Measurements from ENCODE around the gene DENND1B.

The DENND1B gene

GRCh38 chr1:197696372-197696771 lies 78.9 kb downstream of the DENND1B start:
- Mint-ChIP-seq H3K27ac (no peak overlapping the region), H3K4me3 (no peak overlapping the region), H3K36me3 (peaks cover 15% of the 10 kb centered on the region), H3K27me3 (no peaks in the 10 kb centered on the region), H3K9me3 (peaks cover 4% of the 10 kb centered on the region), H3K4me1 (peaks cover 53% of the 10 kb centered on the region)
- ATAC-seq (ENCODE audit: low read depth): no peak
- DNase-seq (ENCODE audit: low spot score in 2 of 2): no peak

DNA sequence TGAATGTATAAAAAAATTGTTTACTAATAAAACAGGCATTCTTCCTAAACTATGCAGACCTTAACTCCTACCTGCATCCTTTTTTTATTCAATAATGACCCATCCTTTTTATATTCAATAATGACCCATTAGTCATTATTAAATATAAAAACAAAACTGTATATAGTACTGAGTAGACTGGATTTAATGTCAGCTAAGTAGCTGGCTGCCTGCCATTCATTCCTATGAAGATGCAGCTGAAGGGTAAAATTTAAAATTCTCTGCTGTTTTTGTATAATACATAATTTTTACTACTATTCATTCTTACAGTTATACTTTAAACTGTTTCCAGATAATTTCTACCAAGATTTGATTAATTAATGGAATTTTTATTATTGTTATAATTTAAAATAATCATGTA lies 79.3 kb downstream of the DENND1B start:
- peaks cover 4% of the 10 kb centered on the region for H3K9me3 Mint-ChIP-seq
- peaks cover 56% of the 10 kb centered on the region for H3K4me1 Mint-ChIP-seq
- H3K27ac Mint-ChIP-seq: no peak overlapping the region
- ATAC-seq (ENCODE audit: low read depth) (no peak), DNase-seq (ENCODE audit: low spot score in 2 of 2) (no peak)
- H3K36me3 Mint-ChIP-seq: peaks cover 14% of the 10 kb centered on the region
- no peak overlapping the region for H3K4me3 Mint-ChIP-seq
- H3K27me3 Mint-ChIP-seq: no peaks in the 10 kb centered on the region

GRCh38 chr1:197692965-197693364 lies 82.3 kb downstream of the DENND1B start:
- H3K27me3 Mint-ChIP-seq: no peaks in the 10 kb centered on the region
- peaks cover 5% of the 10 kb centered on the region for H3K9me3 Mint-ChIP-seq
- H3K4me1 Mint-ChIP-seq: peaks cover 32% of the 10 kb centered on the region
- H3K27ac Mint-ChIP-seq: peak overlapping the region; percentile 12
- ATAC-seq (ENCODE audit: low read depth) (peak; percentile 37), DNase-seq (ENCODE audit: low spot score in 2 of 2) (no peak)
- peaks cover 19% of the 10 kb centered on the region for H3K36me3 Mint-ChIP-seq
- no peak overlapping the region for H3K4me3 Mint-ChIP-seq

- Mint-ChIP-seq H3K27me3 (no peaks in the 10 kb centered on the region), H3K27ac (no peak overlapping the region), H3K4me1 (peaks cover 29% of the 10 kb centered on the region)
These were observed 83.5 kb downstream of the DENND1B start for GRCh38 chr1:197691816-197692215.

GRCh38 chr1:197690074-197690473 lies 85.2 kb downstream of the DENND1B start:
- H3K4me3 Mint-ChIP-seq: no peak overlapping the region
- H3K36me3 Mint-ChIP-seq: peaks cover 26% of the 10 kb centered on the region
- H3K27me3 Mint-ChIP-seq: no peaks in the 10 kb centered on the region
- H3K27ac Mint-ChIP-seq: no peak overlapping the region
- peaks cover 5% of the 10 kb centered on the region for H3K9me3 Mint-ChIP-seq
- DNase-seq (ENCODE audit: low spot score in 2 of 2) (no peak), ATAC-seq (ENCODE audit: low read depth) (no peak)
- H3K4me1 Mint-ChIP-seq: peaks cover 28% of the 10 kb centered on the region

More at GRCh38 chr1:197691816-197692215, 83.5 kb downstream of the DENND1B start:
- H3K9me3 Mint-ChIP-seq: peaks cover 5% of the 10 kb centered on the region
- ATAC-seq (ENCODE audit: low read depth) (no peak), DNase-seq (ENCODE audit: low spot score in 2 of 2) (no peak)
- H3K36me3 Mint-ChIP-seq: peaks cover 22% of the 10 kb centered on the region
- H3K4me3 Mint-ChIP-seq: no peak overlapping the region

- no peak overlapping the region for H3K4me3 Mint-ChIP-seq
These were observed 87.0 kb downstream of the DENND1B start for GRCh38 chr1:197688233-197688632.

DNA sequence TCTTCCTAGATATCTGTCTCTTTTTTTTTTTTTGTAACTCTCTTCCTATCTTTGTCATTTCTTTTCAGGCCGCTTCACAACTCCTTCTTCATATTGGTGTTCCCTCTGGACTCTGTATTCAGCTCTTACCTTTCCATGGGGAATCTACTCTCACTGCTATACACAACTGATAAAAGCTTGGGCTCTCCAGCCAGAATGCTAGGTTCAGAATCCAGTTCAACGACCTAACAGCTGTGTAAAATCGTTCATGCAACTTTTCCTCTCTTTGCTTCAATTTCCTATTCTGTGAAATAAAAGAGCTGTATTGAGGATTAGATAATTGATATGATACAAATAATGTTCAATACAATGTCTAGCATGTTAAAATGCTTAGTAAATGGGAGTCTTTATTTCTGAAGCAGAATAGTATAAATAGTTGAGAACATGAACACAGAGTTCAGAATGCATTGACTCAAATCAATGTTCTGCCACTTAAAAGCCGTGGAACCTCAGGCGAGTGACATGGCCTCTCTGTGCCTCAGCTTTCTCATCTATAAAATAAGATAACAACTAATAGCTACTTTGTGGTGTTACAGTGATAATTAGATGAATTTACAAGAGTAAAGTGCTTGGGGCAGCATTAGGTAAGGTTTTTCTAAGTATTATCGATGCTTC lies 88.5 kb downstream of the DENND1B start:
- Mint-ChIP-seq H3K9me3 (peaks cover 5% of the 10 kb centered on the region), H3K36me3 (peaks cover 29% of the 10 kb centered on the region), H3K27me3 (no peaks in the 10 kb centered on the region), H3K27ac (no peak overlapping the region), H3K4me3 (no peak overlapping the region), H3K4me1 (peaks cover 17% of the 10 kb centered on the region)
- ATAC-seq (ENCODE audit: low read depth) (no peak), DNase-seq (ENCODE audit: low spot score in 2 of 2) (no peak)

More at GRCh38 chr1:197688233-197688632, 87.0 kb downstream of the DENND1B start:
- no peak for ATAC-seq (ENCODE audit: low read depth)
- Mint-ChIP-seq H3K27me3 (no peaks in the 10 kb centered on the region), H3K27ac (no peak overlapping the region), H3K4me1 (peaks cover 25% of the 10 kb centered on the region), H3K9me3 (peaks cover 5% of the 10 kb centered on the region), H3K36me3 (peaks cover 26% of the 10 kb centered on the region)
- no peak for DNase-seq (ENCODE audit: low spot score in 2 of 2)

- ATAC-seq (ENCODE audit: low read depth) (no peak), DNase-seq (ENCODE audit: low spot score in 2 of 2) (no peak)
- H3K27ac Mint-ChIP-seq: no peak overlapping the region
- peaks cover 5% of the 10 kb centered on the region for H3K9me3 Mint-ChIP-seq
- peaks cover 26% of the 10 kb centered on the region for H3K36me3 Mint-ChIP-seq
- H3K4me1 Mint-ChIP-seq: peaks cover 14% of the 10 kb centered on the region
- no peak overlapping the region for H3K4me3 Mint-ChIP-seq
- no peaks in the 10 kb centered on the region for H3K27me3 Mint-ChIP-seq
These were observed 89.0 kb downstream of the DENND1B start for GRCh38 chr1:197686231-197686630.

- no peak for ATAC-seq (ENCODE audit: low read depth)
- H3K4me3 Mint-ChIP-seq: no peak overlapping the region
- H3K27me3 Mint-ChIP-seq: no peaks in the 10 kb centered on the region
- no peak overlapping the region for H3K27ac Mint-ChIP-seq
- no peak for DNase-seq (ENCODE audit: low spot score in 2 of 2)
- peaks cover 12% of the 10 kb centered on the region for H3K4me1 Mint-ChIP-seq
- H3K36me3 Mint-ChIP-seq: peaks cover 25% of the 10 kb centered on the region
- peaks cover 5% of the 10 kb centered on the region for H3K9me3 Mint-ChIP-seq
These were observed 89.5 kb downstream of the DENND1B start for GRCh38 chr1:197685785-197686184.

- peaks cover 4% of the 10 kb centered on the region for H3K9me3 Mint-ChIP-seq
- DNase-seq (ENCODE audit: low spot score in 2 of 2): no peak
- ATAC-seq (ENCODE audit: low read depth): no peak
- no peaks in the 10 kb centered on the region for H3K27me3 Mint-ChIP-seq
- peaks cover 12% of the 10 kb centered on the region for H3K4me1 Mint-ChIP-seq
- H3K4me3 Mint-ChIP-seq: no peak overlapping the region
- H3K27ac Mint-ChIP-seq: no peak overlapping the region
- H3K36me3 Mint-ChIP-seq: peaks cover 21% of the 10 kb centered on the region
These were observed 91.3 kb downstream of the DENND1B start for GRCh38 chr1:197683895-197684553.

DNA sequence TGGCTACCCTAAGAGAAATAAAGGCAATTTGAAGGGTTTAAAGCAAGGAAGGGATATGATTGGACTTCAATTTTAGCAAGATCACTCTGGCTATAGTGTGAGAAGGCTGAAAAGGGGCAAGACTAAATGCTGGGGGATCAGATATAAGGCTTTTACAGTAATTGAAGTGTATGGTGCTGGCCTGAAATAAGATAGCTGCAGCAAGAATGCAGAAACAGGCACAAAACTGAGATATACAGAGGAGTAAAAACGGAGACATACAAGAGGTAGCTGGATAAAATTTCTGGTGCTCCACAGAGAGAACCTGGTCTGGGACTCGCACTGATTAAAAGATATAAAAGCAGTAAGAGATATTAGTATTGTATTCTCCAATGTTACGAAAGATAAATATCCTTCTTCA lies 92.0 kb downstream of the DENND1B start:
- H3K9me3 Mint-ChIP-seq: no peaks in the 10 kb centered on the region
- no peak for ATAC-seq (ENCODE audit: low read depth)

DNA sequence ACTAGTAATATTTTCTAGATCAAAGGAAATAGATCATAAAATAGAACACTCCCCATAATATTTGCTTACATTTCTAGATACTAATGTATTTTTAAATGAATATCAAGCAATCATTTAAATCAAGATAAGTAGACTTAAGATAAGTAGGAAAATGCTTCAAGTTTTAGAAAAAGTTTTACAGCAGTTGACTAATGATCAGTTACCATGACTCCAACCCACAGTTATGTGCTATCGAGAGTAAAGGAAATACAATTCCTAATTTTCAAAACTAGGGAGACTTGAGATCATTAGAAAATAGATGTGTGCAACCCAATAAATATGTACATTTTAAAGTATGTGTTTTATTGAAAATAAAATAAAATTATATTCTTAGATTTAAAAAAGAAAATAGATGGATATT lies 95.0 kb downstream of the DENND1B start:
- no peak overlapping the region for H3K27ac Mint-ChIP-seq
- DNase-seq (ENCODE audit: low spot score in 2 of 2) (no peak), ATAC-seq (ENCODE audit: low read depth) (no peak)

More for the DNA sequence above, 92.0 kb downstream of the DENND1B start:
- no peak overlapping the region for H3K27ac Mint-ChIP-seq
- DNase-seq (ENCODE audit: low spot score in 2 of 2): no peak
- peaks cover 10% of the 10 kb centered on the region for H3K4me1 Mint-ChIP-seq
- peaks cover 13% of the 10 kb centered on the region for H3K36me3 Mint-ChIP-seq
- H3K27me3 Mint-ChIP-seq: no peaks in the 10 kb centered on the region
- H3K4me3 Mint-ChIP-seq: no peak overlapping the region

DNA sequence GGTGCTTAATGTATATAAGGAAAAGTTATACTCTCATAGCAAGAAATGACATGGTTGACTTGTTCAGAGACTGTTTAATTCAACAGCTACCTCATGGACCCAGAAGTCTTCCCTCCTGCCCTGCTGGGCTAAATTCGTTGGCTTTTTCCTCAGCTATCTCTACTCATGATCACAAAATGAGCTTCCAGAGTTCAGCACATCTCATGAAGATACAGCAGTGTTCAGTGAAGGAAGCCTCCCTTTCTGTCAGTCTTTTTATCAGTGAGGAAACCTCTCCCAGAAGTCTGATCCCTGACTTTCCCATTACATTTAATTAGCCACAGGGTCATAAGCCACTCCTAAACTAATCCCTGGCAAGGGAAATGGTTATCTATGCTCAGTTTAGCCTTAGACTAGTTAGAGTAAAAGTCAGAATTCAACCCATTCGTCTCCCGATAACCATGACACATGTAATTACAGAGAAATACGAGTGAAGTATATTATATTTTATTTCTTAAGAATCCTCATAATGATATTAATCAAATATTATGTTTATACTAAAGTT lies 97.5 kb downstream of the DENND1B start:
- Mint-ChIP-seq H3K27me3 (no peaks in the 10 kb centered on the region), H3K27ac (no peak overlapping the region), H3K4me3 (no peak overlapping the region), H3K36me3 (peaks cover 3% of the 10 kb centered on the region), H3K9me3 (no peaks in the 10 kb centered on the region), H3K4me1 (peaks cover 17% of the 10 kb centered on the region)
- DNase-seq (ENCODE audit: low spot score in 2 of 2): no peak
- no peak for ATAC-seq (ENCODE audit: low read depth)

More for the DNA sequence above, 95.0 kb downstream of the DENND1B start:
- Mint-ChIP-seq H3K4me1 (peaks cover 17% of the 10 kb centered on the region), H3K36me3 (peaks cover 3% of the 10 kb centered on the region), H3K27me3 (no peaks in the 10 kb centered on the region), H3K4me3 (no peak overlapping the region), H3K9me3 (no peaks in the 10 kb centered on the region)

- no peak overlapping the region for H3K27ac Mint-ChIP-seq
- no peak for ATAC-seq (ENCODE audit: low read depth)
- H3K4me3 Mint-ChIP-seq: no peak overlapping the region
- H3K27me3 Mint-ChIP-seq: no peaks in the 10 kb centered on the region
- H3K4me1 Mint-ChIP-seq: peaks cover 14% of the 10 kb centered on the region
- no peaks in the 10 kb centered on the region for H3K9me3 Mint-ChIP-seq
- DNase-seq (ENCODE audit: low spot score in 2 of 2): no peak
- no peaks in the 10 kb centered on the region for H3K36me3 Mint-ChIP-seq
These were observed 98.0 kb downstream of the DENND1B start for GRCh38 chr1:197677313-197677712.

All from memory B cell (primary cell).